ENCODE data around the gene SET. TPM values are rescaled to one million over a fixed set of nuclear protein-coding genes. Genes with fewer than 3 reads are reported as not detected.
"Not testable (repeated sequence)": the region's sequence is repeated elsewhere in the genome, so short reads cannot be mapped to it uniquely, and the experiment has no call there.

Gene SET
- total and polyA plus RNA-seq, 4 donors: 398 to 512 (median 453) TPM

DNA sequence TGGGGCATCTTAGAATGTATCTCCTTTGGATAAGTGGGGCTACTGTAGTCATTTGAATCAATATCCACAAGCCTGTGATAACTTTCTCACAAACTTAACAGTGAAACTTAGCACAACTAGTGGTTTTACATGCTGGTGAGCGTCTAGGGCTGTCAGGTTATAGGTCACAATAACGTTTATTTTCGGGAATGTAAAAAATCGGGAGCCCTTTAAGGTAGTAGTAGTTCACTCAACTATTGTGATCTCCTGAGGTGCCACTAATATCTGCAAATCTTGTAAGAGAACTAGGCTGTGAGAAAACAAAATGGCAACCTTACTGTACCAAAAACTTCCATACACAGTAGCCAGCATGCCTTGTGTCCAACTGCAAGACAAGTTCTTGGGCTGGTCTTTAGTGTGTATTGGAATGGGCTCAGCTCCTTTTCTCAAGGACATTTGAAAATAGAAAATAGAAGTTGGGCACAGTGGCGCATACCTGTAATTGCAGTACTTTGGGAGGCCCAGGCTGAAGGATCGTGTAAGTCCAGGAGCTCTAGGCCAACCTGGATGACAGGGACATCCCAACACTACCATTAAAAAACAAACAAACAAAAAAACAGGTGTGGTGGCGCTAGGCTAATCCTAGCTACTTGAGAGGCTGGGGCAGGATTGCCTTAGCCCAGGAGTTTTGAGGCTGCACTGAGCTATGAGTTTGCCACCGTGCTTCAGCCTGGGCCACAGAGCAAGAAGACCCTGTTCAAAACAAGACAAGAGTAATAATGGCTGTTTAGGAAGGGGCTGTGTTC, 8.1 kb downstream of the SET start:
- no peaks in the 10 kb centered on the region for H3K27me3 ChIP-seq (ENCODE audit: control insufficient read depth, insufficient read depth, low read length)
- no peaks in the 10 kb centered on the region for H3K9me3 ChIP-seq (ENCODE audit: control insufficient read depth, insufficient read depth, low read length)
- no peak overlapping the region for H3K4me3 ChIP-seq (ENCODE audit: low read depth, low read length)
- peaks cover 3% of the 10 kb centered on the region for H3K4me1 ChIP-seq (ENCODE audit: control insufficient read depth, insufficient read depth, low read length)
- H3K27ac ChIP-seq (ENCODE audit: low read depth, low read length): no peak overlapping the region
- H3K36me3 ChIP-seq (ENCODE audit: control insufficient read depth, insufficient read depth, low read length): peaks cover 17% of the 10 kb centered on the region
- no peak for DNase-seq (ENCODE audit: low read depth in 4 of 6, low spot score in 6 of 6)
- WGBS (ENCODE audit: insufficient coverage): 40% methylated on average over 2 of the region's 8 CpGs

DNA sequence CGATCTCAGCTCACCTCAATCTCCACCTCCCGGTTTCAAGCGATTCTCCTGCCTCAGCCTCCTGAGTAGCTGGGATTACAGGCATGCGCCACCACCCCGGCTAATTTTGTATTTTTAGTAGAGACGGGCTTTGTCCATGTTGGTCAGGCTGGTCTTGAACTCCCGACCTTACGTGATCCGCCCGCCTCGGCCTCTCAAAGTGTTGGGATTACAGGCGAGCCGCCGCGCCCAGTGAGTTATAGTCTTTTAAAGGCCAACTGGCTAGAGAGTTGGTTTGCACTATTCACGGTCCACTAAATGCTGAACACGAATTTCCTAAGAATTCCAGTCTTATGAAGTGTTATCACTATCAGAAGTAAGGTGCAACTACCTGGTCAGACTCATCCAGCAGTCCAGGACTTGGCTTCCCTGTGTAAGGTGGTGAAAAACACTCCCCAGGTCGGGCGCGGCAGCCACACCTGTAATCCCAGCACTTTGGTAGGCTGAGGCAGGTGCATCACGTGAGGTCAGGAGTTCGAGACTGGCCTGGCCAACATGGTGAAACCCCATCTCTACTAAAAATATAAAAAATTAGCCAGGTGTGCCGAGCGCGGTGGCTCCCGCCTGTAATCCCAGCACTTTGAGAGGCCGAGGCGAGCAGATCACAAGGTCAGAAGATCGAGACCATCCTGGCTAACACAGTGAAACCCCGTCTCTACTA, 10.2 kb downstream of the SET start:
- H3K27me3 ChIP-seq (ENCODE audit: control insufficient read depth, insufficient read depth, low read length); H3K4me3 ChIP-seq (ENCODE audit: low read depth, low read length); H3K27ac ChIP-seq (ENCODE audit: low read depth, low read length); DNase-seq (ENCODE audit: low read depth in 4 of 6, low spot score in 6 of 6); H3K9me3 ChIP-seq (ENCODE audit: control insufficient read depth, insufficient read depth, low read length); H3K36me3 ChIP-seq (ENCODE audit: control insufficient read depth, insufficient read depth, low read length): not testable (repeated sequence)
- 97% methylated on average over 7 of the region's 30 CpGs for WGBS (ENCODE audit: insufficient coverage)
- peaks cover 18% of the 10 kb centered on the region for H3K4me1 ChIP-seq (ENCODE audit: control insufficient read depth, insufficient read depth, low read length)

DNA sequence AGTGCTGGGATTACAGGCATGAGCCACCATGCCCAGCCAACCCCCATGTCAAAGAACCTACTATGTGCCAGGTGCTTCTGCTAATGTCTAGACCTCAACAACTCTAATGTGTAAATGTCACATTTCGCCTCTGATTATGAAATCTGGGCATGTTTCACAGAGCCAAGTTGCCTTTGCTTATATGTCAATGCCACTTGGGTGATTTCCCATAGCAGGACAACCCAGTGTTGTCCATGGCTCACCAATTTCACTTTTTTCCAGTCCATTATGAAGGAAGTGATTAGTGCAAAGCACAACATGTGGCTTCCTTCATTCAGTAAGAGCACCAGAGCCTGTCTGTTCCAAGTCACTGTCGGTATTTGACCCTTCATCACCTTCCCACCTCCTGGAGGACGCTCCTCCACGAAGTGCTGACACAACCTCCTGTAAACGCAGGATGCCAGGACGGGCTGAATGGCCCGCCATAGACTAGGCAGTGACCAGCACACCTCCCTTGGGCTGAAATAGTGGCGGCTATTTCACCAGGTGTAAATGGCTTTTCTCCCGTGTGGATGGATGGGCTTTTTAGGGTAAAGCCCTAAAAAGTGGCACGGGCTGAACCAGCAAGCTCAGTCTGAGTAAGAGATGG, 12.3 kb downstream of the SET start:
- no peak for DNase-seq (ENCODE audit: low read depth in 4 of 6, low spot score in 6 of 6)
- Histone ChIP-seq H3K9me3 (ENCODE audit: control insufficient read depth, insufficient read depth, low read length) (no peaks in the 10 kb centered on the region), H3K27me3 (ENCODE audit: control insufficient read depth, insufficient read depth, low read length) (no peaks in the 10 kb centered on the region), H3K4me1 (ENCODE audit: control insufficient read depth, insufficient read depth, low read length) (peaks cover 18% of the 10 kb centered on the region), H3K36me3 (ENCODE audit: control insufficient read depth, insufficient read depth, low read length) (peaks cover 13% of the 10 kb centered on the region), H3K4me3 (ENCODE audit: low read depth, low read length) (no peak overlapping the region), H3K27ac (ENCODE audit: low read depth, low read length) (no peak overlapping the region)
- WGBS (ENCODE audit: insufficient coverage): 80% methylated on average over 10 of the region's 10 CpGs

DNA sequence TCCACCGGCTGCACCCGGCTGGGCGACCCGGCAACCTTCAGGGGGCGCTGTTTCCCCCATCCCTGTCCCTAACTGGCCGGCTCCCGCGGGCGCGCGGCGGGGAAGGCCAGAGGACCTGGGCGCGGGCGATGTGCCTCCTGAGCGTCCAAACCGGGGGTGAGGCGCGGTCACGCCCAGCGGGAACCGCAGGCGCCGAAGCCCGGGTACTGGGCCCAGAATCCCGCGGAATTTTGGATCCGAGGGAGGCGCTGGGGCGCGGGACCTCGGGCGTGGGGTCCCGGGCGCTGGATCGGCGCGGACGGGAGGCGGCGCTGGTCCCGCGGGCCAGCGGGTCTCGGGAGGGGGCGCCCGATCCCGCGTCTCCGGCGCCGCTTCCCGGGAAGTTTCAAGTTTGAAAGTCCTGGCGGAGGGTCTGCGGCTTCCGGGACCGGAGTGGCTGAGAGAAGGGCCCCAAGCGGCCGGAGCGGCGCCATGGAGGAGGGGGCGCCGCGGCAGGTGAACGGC, 13.5 kb downstream of the SET start, which contains the start of gene PKN3:
PKN3 (plus strand) TSS at position 59 of the 504 bp plus-strand sequence; CDS start at position 472, 413 bp downstream.
- peak within 1 kb of the TSS; percentile 43 for H3K4me3 ChIP-seq (ENCODE audit: low read depth, low read length)
- no peaks in the 10 kb centered on the region for H3K9me3 ChIP-seq (ENCODE audit: control insufficient read depth, insufficient read depth, low read length)
- whole genome bisulfite sequencing (ENCODE audit: insufficient coverage): 0% methylated on average over 65 of the region's 65 CpGs
- H3K36me3 ChIP-seq (ENCODE audit: control insufficient read depth, insufficient read depth, low read length): peaks cover 17% of the 10 kb centered on the region
- DNase-seq (ENCODE audit: low read depth in 4 of 6, low spot score in 6 of 6): peak in 3 of 6 donors; percentile 64 to 91 (median 83)
- peak within 1 kb of the TSS; percentile 40 for H3K27ac ChIP-seq (ENCODE audit: low read depth, low read length)
- H3K27me3 ChIP-seq (ENCODE audit: control insufficient read depth, insufficient read depth, low read length): no peaks in the 10 kb centered on the region
- peaks cover 18% of the 10 kb centered on the region for H3K4me1 ChIP-seq (ENCODE audit: control insufficient read depth, insufficient read depth, low read length)

DNA sequence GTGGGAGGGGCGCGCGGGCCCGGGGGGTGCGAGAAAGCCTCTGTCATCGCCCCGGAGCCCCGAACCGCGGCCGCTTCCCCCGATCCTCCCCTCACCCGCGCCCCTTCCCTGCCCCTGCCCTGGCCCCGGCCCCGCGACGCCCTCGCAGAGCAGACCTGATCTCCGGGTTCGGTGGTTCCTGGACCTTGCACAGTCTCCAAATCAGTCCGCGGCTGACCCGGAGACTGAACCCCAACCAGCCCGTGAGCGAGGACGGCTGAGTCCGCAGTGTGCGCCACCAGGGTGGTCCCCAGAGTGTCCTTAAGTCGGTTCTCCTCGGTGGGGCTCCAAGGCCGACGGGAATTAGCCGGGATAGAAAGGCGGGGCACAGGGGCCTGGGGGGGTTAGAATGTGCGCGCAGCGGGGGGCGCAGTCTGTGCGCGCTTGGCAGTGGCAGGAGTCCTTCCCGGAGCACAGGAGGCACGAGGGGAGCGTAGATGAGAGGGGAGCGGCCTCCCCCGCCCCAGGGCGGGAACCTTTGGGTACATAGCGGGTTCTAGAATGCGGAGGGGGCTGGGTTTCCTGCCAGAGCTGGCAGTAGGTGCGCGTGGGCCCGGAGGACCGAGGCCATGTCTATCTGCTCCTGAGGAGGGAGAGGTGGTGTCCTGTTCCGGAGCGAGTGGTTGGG, 14.1 kb downstream of the SET start:
- Histone ChIP-seq H3K4me3 (ENCODE audit: low read depth, low read length) (peak overlapping the region; percentile 43), H3K27ac (ENCODE audit: low read depth, low read length) (no peak overlapping the region), H3K4me1 (ENCODE audit: control insufficient read depth, insufficient read depth, low read length) (peaks cover 18% of the 10 kb centered on the region), H3K27me3 (ENCODE audit: control insufficient read depth, insufficient read depth, low read length) (no peaks in the 10 kb centered on the region), H3K9me3 (ENCODE audit: control insufficient read depth, insufficient read depth, low read length) (no peaks in the 10 kb centered on the region), H3K36me3 (ENCODE audit: control insufficient read depth, insufficient read depth, low read length) (peaks cover 13% of the 10 kb centered on the region)
- DNase-seq (ENCODE audit: low read depth in 4 of 6, low spot score in 6 of 6): peak in 2 of 6 donors; percentile 24 to 49
- WGBS (ENCODE audit: insufficient coverage): 3% methylated on average over 55 of the region's 55 CpGs

DNA sequence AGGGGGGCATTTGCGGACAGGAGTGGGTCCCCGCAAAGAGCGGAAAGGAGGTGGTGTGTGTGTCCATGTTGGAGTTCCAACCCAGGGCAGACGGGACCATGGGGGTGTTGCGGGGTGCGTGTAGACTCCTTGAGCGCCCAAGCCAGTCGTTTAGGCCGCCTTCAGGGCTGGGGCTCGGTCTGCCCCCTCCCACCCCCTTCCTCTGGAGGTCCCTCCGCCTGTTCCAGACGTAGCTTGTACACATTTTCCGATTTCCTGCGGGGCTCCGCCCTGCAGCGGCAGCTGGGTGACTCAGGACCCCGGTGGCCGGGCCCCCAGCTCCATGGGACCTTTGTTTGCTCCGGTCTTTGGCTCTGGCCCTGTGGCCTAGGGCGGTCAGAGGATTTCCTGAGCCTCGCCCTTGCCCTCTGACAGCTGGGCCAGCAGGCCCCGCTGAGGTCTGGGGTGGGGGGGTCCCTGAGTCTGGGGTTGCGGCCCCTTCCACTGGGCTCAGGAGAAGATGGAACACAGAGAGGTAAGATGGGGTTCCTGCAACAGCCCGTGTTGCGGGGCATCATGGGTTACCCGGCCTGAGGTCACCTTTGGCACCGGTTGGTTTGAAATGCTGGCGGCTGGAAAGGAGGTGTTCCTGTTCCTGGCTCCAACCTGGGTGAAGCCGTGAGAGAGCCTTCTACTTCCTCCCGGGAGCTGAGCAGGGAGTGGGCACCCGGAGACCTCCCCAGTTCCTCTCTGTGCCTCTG, 14.8 kb downstream of the SET start:
- Histone ChIP-seq H3K36me3 (ENCODE audit: control insufficient read depth, insufficient read depth, low read length) (peaks cover 13% of the 10 kb centered on the region), H3K27me3 (ENCODE audit: control insufficient read depth, insufficient read depth, low read length) (no peaks in the 10 kb centered on the region), H3K9me3 (ENCODE audit: control insufficient read depth, insufficient read depth, low read length) (no peaks in the 10 kb centered on the region), H3K27ac (ENCODE audit: low read depth, low read length) (no peak overlapping the region), H3K4me1 (ENCODE audit: control insufficient read depth, insufficient read depth, low read length) (peaks cover 18% of the 10 kb centered on the region), H3K4me3 (ENCODE audit: low read depth, low read length) (peak overlapping the region; percentile 43)
- WGBS (ENCODE audit: insufficient coverage): 83% methylated on average over 29 of the region's 31 CpGs
- no peak for DNase-seq (ENCODE audit: low read depth in 4 of 6, low spot score in 6 of 6)

DNA sequence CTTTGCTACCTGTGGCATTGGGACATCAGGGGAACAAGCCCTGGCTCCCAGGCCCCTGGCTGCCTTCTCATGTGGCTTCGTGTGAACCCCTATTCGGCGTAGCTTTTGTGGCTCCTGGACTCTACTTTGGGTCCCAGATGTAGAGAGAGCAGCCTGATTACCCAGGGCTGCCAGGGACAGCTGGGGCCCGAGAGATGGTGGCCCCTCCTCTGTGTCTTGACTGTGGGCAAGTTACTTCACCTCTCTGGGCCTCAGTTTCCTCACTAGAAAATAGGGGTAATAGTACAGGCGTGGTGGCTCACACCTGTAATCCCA, 15.3 kb downstream of the SET start:
- no peak for DNase-seq (ENCODE audit: low read depth in 4 of 6, low spot score in 6 of 6)
- no peak overlapping the region for H3K27ac ChIP-seq (ENCODE audit: low read depth, low read length)
- H3K27me3 ChIP-seq (ENCODE audit: control insufficient read depth, insufficient read depth, low read length): no peaks in the 10 kb centered on the region
- no peaks in the 10 kb centered on the region for H3K9me3 ChIP-seq (ENCODE audit: control insufficient read depth, insufficient read depth, low read length)
- H3K4me3 ChIP-seq (ENCODE audit: low read depth, low read length): no peak overlapping the region
- H3K4me1 ChIP-seq (ENCODE audit: control insufficient read depth, insufficient read depth, low read length): peaks cover 18% of the 10 kb centered on the region
- H3K36me3 ChIP-seq (ENCODE audit: control insufficient read depth, insufficient read depth, low read length): peaks cover 13% of the 10 kb centered on the region
- WGBS (ENCODE audit: insufficient coverage): 100% methylated on average over 5 of the region's 5 CpGs

DNA sequence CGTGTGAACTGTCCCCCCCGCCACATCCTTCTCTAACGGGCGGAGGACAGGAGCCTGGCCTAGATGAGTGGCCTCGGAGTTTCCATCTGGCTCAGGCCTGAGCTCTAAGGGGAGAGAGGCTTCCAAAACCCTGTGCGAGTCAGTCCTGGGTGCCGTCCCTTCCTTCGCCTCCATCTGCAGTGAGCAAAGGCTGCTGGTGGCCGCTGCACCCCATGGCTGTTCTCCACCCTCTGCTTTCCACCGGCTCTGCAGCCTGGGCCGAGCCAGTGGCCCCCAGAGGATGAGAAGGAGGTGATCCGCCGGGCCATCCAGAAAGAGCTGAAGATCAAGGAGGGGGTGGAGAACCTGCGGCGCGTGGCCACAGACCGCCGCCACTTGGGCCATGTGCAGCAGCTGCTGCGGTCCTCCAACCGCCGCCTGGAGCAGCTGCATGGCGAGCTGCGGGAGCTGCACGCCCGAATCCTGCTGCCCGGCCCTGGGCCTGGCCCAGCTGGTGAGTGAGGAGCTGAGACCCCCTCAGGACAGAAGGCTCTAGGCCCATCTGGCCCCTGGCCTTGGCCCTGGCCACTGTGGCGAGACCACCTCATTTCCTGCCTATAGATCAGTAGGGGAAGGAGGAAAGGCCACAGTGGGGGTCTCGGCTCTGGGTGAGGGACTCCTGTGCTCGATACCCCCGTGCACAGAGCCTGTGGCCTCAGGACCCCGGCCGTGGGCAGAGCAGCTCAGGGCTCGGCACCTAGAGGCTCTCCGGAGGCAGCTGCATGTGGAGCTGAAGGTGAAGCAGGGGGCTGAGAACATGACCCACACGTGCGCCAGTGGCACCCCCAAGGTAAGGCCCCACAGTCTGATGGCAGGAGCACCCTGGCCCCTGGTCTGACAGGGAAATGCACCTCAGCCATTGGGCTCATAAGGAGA, 16.3 kb downstream of the SET start:
- WGBS (ENCODE audit: insufficient coverage): 92% methylated on average over 30 of the region's 36 CpGs
- Histone ChIP-seq H3K9me3 (ENCODE audit: control insufficient read depth, insufficient read depth, low read length) (no peaks in the 10 kb centered on the region), H3K27me3 (ENCODE audit: control insufficient read depth, insufficient read depth, low read length) (no peaks in the 10 kb centered on the region), H3K4me1 (ENCODE audit: control insufficient read depth, insufficient read depth, low read length) (peaks cover 18% of the 10 kb centered on the region), H3K36me3 (ENCODE audit: control insufficient read depth, insufficient read depth, low read length) (peaks cover 13% of the 10 kb centered on the region), H3K27ac (ENCODE audit: low read depth, low read length) (no peak overlapping the region), H3K4me3 (ENCODE audit: low read depth, low read length) (no peak overlapping the region)
- no peak for DNase-seq (ENCODE audit: low read depth in 4 of 6, low spot score in 6 of 6)
